PFSK-1 (cell line): ENCODE measurements around the gene PTPRN2.

ENCODE experiments used
- FOXP2 ChIP-seq: optimal IDR thresholded peaks from 2 replicates; pipeline ENCODE3; 2011; ENCODE audit warnings: borderline replicate concordance, control low read depth, inconsistent platforms; ENCODE audit not compliant: insufficient read depth; ENCODE audit errors: extremely low read length, extremely low read depth
- POLR2AphosphoS5 ChIP-seq: IDR thresholded peaks from 2 replicates; pipeline ENCODE4 v1.6.1; 2012; ENCODE audit warnings: low read depth, mild to moderate bottlenecking, control low read depth, low read length, moderate library complexity
- REST ChIP-seq, 2 experiments: IDR thresholded peaks; 2 replicates each; pipeline versions ENCODE4 v1.6.1 to v1.8.0; 2011 to 2012; ENCODE audit warnings: low read depth in 2 of 2, low read length in 2 of 2, control low read depth in 1 of 2, inconsistent platforms in 1 of 2, mild to moderate bottlenecking in 1 of 2, moderate library complexity in 1 of 2; ENCODE audit not compliant: insufficient read depth in 1 of 2
- SIN3A ChIP-seq: IDR thresholded peaks from 2 replicates; pipeline ENCODE4 v1.6.1; 2012; ENCODE audit warnings: mild to moderate bottlenecking, low read length, moderate library complexity, borderline replicate concordance; ENCODE audit not compliant: insufficient read depth
- TAF1 ChIP-seq: IDR thresholded peaks from 2 replicates; pipeline ENCODE4 v1.6.1; 2012; ENCODE audit warnings: low read length, control low read depth, borderline replicate concordance; ENCODE audit not compliant: insufficient read depth

Gene PTPRN2

DNA sequence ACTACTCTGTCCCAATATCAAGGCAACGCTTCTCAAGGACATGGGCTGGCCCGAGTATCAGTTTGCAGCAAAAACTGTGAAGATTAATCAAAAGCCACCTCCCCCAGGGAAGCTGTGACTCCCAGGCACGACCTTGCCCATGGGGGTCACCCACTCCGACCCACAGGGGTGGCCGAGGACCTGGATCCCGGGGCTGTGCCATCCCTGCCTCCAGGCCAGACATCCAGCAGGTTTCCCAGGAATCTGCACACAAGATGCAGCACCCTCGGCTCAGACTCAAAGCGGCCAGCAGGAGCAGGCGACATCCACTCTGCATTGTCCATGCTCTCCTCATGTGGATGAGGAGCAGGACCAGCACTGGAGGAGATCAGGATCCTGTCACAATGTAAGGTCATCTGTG lies 39.8 kb downstream of the PTPRN2 start:
- no peak for TF ChIP-seq REST (IDR thresholded peaks at IDR 0.05; ENCODE audit: insufficient read depth in 1 of 2, low read depth in 2 of 2, low read length in 2 of 2)

GRCh38 chr7:158546626-158547025 lies 41.0 kb downstream of the PTPRN2 start:
- TF ChIP-seq FOXP2, result no peak
- TF ChIP-seq SIN3A, result no peak
- no peak for TF ChIP-seq REST (IDR thresholded peaks at IDR 0.05; ENCODE audit: insufficient read depth in 1 of 2, low read depth in 2 of 2, low read length in 2 of 2)
- no peak for TF ChIP-seq TAF1
- no peak for TF ChIP-seq POLR2AphosphoS5

GRCh38 chr7:158546214-158546613 lies 41.4 kb downstream of the PTPRN2 start:
- TF ChIP-seq FOXP2 (no peak), SIN3A (no peak), TAF1 (no peak), REST (IDR thresholded peaks at IDR 0.05; ENCODE audit: insufficient read depth in 1 of 2, low read depth in 2 of 2, low read length in 2 of 2) (no peak), POLR2AphosphoS5 (no peak)

DNA sequence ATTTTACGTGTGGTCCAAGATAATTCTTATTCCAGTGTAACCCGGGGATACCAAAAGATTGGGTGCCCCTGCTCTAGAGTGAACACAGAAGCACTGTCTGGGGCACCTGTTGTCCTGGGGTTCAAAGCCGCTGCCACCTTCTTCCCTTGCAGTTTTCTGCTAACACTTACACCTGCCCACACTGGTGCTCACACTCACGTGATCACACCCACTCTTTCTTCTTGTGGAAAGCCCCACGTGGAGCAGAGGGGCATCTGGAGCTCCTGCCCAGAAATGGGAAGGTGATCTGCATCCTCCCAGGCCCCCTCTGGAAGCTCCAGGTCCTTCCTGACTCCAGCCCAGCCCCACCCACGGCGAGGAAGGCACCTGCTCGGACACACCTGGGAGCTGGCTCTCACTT lies 42.9 kb downstream of the PTPRN2 start:
- TF ChIP-seq POLR2AphosphoS5, result no peak
- no peak for TF ChIP-seq REST (IDR thresholded peaks at IDR 0.05; ENCODE audit: insufficient read depth in 1 of 2, low read depth in 2 of 2, low read length in 2 of 2)
- no peak for TF ChIP-seq FOXP2
- no peak for TF ChIP-seq TAF1
- no peak for TF ChIP-seq SIN3A

- TF ChIP-seq REST (IDR thresholded peaks at IDR 0.05; ENCODE audit: insufficient read depth in 1 of 2, low read depth in 2 of 2, low read length in 2 of 2) (no peak), TAF1 (no peak), FOXP2 (no peak), SIN3A (no peak), POLR2AphosphoS5 (no peak)
These were observed 43.8 kb downstream of the PTPRN2 start for GRCh38 chr7:158543840-158544239.
